HepG2 (cell line): Measurements from ENCODE around the gene TMEM129. TPM values are rescaled to one million over a fixed set of nuclear protein-coding genes. Genes with fewer than 3 reads are reported as not detected.

ENCODE experiments used
- AGO1 ChIP-seq: fragments of 200-400 bp; formaldehyde crosslinking; IDR thresholded peaks from 2 replicates; pipeline ENCODE4 v1.6.1; 2017; ENCODE audit warnings: mild to moderate bottlenecking, low read depth, low read length, moderate library complexity; ENCODE audit not compliant: poor library complexity, severe bottlenecking
- AHR ChIP-seq: IDR thresholded peaks from 2 replicates; pipeline ENCODE4 v1.6.1; 2018; ENCODE audit warnings: missing genetic modification reagents, missing compliant biosample characterization
- FOSL2 ChIP-seq: sonication (generic); formaldehyde crosslinking; IDR thresholded peaks from 2 replicates; pipeline ENCODE4 v1.4.0; 2020; ENCODE audit warnings: missing genetic modification reagents
- KLF6 ChIP-seq: IDR thresholded peaks from 2 replicates; pipeline ENCODE4 v1.8.0; 2016; ENCODE audit warnings: missing biosample characterization, missing genetic modification reagents
- MYC ChIP-seq: sonication (generic); formaldehyde crosslinking; IDR thresholded peaks from 2 replicates; pipeline ENCODE4 v1.9.0; 2021; ENCODE audit warnings: missing genetic modification reagents, borderline replicate concordance
- NONO ChIP-seq, 2 experiments: fragments of 450-650 bp in 1 of 2; sonication (generic) in 1 of 2; formaldehyde crosslinking in 1 of 2; IDR thresholded peaks in 1 of 2; conservative IDR thresholded peaks in 1 of 2; 2 replicates each; pipeline versions ENCODE4 v1.6.1 to v1.8.0; 2017 to 2022; ENCODE audit warnings: mild to moderate bottlenecking in 1 of 2, missing genetic modification reagents in 1 of 2, moderate library complexity in 1 of 2
- NR2F2 ChIP-seq: IDR thresholded peaks from 2 replicates; pipeline ENCODE4 v1.6.1; 2012; ENCODE audit warnings: low read depth, inconsistent platforms, borderline replicate concordance
- PAF1 ChIP-seq: IDR thresholded peaks from 2 replicates; pipeline ENCODE4 v1.6.1; 2016; ENCODE audit warnings: missing genetic modification reagents, missing compliant biosample characterization
- SMYD3 ChIP-seq: sonication (generic); formaldehyde crosslinking; IDR thresholded peaks from 2 replicates; pipeline ENCODE4 v1.8.1; 2023; ENCODE audit warnings: mild to moderate bottlenecking, missing genetic modification reagents
- SP2 ChIP-seq: sonication (generic); formaldehyde crosslinking; IDR thresholded peaks from 2 replicates; pipeline ENCODE4 v1.5.1; 2020; ENCODE audit warnings: mild to moderate bottlenecking, missing genetic modification reagents
- TBP ChIP-seq: sonication (generic); formaldehyde crosslinking; IDR thresholded peaks from 2 replicates; pipeline ENCODE4 v1.5.0; 2020; ENCODE audit warnings: missing genetic modification reagents
- ZC3H13 ChIP-seq: sonication (generic); formaldehyde crosslinking; IDR thresholded peaks from 2 replicates; pipeline ENCODE4 v1.8.1; 2023; ENCODE audit warnings: mild to moderate bottlenecking, missing genetic modification reagents, moderate library complexity
- ZIK1 ChIP-seq: sonication (generic); formaldehyde crosslinking; IDR thresholded peaks from 2 replicates; pipeline ENCODE4 v1.5.0; 2020; ENCODE audit warnings: mild to moderate bottlenecking, low read depth, missing genetic modification reagents, borderline replicate concordance
- ZNF44 ChIP-seq: sonication (generic); formaldehyde crosslinking; IDR thresholded peaks from 2 replicates; pipeline ENCODE4 v1.5.1; 2020; ENCODE audit warnings: mild to moderate bottlenecking, missing genetic modification reagents
- ZNF460 ChIP-seq: sonication (generic); formaldehyde crosslinking; IDR thresholded peaks from 2 replicates; pipeline ENCODE4 v1.5.1; 2020; ENCODE audit warnings: missing genetic modification reagents, mild to moderate bottlenecking, borderline replicate concordance
- ZNF484 ChIP-seq: sonication (generic); formaldehyde crosslinking; IDR thresholded peaks from 2 replicates; pipeline ENCODE4 v1.5.1; 2020; ENCODE audit warnings: mild to moderate bottlenecking, low read depth, missing genetic modification reagents, borderline replicate concordance
- ZNF891 ChIP-seq: sonication (generic); formaldehyde crosslinking; IDR thresholded peaks from 2 replicates; pipeline ENCODE4 v1.5.0; 2020; ENCODE audit warnings: mild to moderate bottlenecking, missing genetic modification reagents
- polyA plus RNA-seq, 8 experiments: library from polyadenylated mRNA; depleted of rRNA in 3 of 8; stranded (reverse) in 7 of 8; unstranded in 1 of 8; fragments of >200 nt; fragmentation: Illumina TruSeq in 4 of 8; extraction: Trizol in 4 of 8; gene quantifications; 2 replicates each; pipeline versions ENCODE4 v1.2.1 to v1.2.3, GENCODE V29; 2011 to 2016; ENCODE audit warnings: low read depth in 4 of 8, missing spikeins in 1 of 8, mixed read lengths in 1 of 8; ENCODE audit not compliant: insufficient read depth in 1 of 8
- total RNA-seq, 5 experiments: library from RNA; depleted of rRNA; stranded (reverse); fragments of >200 nt; fragmentation: Illumina TruSeq; extraction: Trizol; gene quantifications; 2 replicates each; pipeline ENCODE4 v1.2.3, GENCODE V29; 2016; ENCODE audit warnings: low read depth in 1 of 5
- TF ChIP-seq, protein P1 (sequence below): sonication (generic); formaldehyde crosslinking; IDR thresholded peaks from 2 replicates; pipeline ENCODE4 v1.4.0; 2020; ENCODE audit warnings: missing genetic modification reagents, low read depth, mild to moderate bottlenecking, borderline replicate concordance
- TF ChIP-seq, protein P2 (sequence below): sonication (generic); formaldehyde crosslinking; IDR thresholded peaks from 2 replicates; pipeline ENCODE4 v1.5.0; 2020; ENCODE audit warnings: missing genetic modification reagents
- TF ChIP-seq, protein P3 (sequence below): sonication (generic); formaldehyde crosslinking; IDR thresholded peaks from 2 replicates; pipeline ENCODE4 v1.9.0; 2021; ENCODE audit warnings: mild to moderate bottlenecking, missing genetic modification reagents
- TF ChIP-seq, protein P4 (sequence below): sonication (generic); formaldehyde crosslinking; conservative IDR thresholded peaks from 2 replicates; pipeline ENCODE4 v1.5.0; 2020; ENCODE audit warnings: missing genetic modification reagents

Gene TMEM129
- total and polyA plus RNA-seq, 2 of the 13 experiments (the other 11 are each of a cell fraction or from before 2014, with no cell fraction given) = 19.0 to 25.8 TPM

DNA sequence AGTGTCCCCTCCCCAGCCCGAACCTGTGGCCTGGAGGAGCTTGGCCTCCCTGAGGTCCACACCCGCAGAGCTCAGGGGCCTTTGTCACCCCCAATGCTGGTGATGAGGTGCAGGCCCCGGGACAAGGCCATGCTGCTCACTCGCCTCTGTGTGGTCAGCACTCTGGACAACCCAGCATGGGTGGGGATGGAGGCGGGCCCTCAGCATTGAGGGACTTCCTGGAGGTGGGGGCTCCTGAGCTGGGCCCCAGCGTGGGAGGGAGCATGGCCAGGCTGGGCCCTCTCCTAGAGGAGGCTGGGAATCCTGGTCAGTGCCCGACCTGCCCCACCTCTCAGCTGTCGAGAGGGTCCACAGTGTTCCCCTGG is 30.8 kb upstream of the TMEM129 start (continued):
- TF ChIP-seq FOSL2 (CRISPR knock-in tag) (no peak), MYC (CRISPR knock-in tag) (peak; percentile 80), SP2 (CRISPR knock-in tag) (no peak), ZIK1 (CRISPR knock-in tag) (no peak), ZNF460 (CRISPR knock-in tag) (no peak), NONO (IDR thresholded peaks at IDR 0.05) (no peak), NONO (CRISPR knock-in tag; conservative IDR thresholded peaks at IDR 0.05) (no peak), SMYD3 (CRISPR knock-in tag) (no peak), AHR (no peak), ZNF44 (CRISPR knock-in tag) (no peak), ZNF484 (CRISPR knock-in tag) (no peak), KLF6 (CRISPR knock-in tag) (no peak), ZC3H13 (CRISPR knock-in tag) (no peak), PAF1 (no peak), NR2F2 (no peak), TBP (CRISPR knock-in tag) (no peak), AGO1 (peak; percentile 47), ZNF891 (CRISPR knock-in tag) (no peak)
- TF ChIP-seq, protein P1, sequence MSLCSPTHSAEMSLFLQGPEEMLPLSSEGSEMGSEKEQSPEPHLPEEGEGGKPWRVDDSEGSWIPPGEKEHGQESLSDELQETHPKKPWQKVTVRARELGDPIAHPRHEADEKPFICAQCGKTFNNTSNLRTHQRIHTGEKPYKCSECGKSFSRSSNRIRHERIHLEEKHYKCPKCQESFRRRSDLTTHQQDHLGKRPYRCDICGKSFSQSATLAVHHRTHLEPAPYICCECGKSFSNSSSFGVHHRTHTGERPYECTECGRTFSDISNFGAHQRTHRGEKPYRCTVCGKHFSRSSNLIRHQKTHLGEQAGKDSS = no peak
- TF ChIP-seq, protein P2, sequence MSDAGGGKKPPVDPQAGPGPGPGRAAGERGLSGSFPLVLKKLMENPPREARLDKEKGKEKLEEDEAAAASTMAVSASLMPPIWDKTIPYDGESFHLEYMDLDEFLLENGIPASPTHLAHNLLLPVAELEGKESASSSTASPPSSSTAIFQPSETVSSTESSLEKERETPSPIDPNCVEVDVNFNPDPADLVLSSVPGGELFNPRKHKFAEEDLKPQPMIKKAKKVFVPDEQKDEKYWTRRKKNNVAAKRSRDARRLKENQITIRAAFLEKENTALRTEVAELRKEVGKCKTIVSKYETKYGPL (CRISPR knock-in tag) = no peak
- TF ChIP-seq, protein P3, sequence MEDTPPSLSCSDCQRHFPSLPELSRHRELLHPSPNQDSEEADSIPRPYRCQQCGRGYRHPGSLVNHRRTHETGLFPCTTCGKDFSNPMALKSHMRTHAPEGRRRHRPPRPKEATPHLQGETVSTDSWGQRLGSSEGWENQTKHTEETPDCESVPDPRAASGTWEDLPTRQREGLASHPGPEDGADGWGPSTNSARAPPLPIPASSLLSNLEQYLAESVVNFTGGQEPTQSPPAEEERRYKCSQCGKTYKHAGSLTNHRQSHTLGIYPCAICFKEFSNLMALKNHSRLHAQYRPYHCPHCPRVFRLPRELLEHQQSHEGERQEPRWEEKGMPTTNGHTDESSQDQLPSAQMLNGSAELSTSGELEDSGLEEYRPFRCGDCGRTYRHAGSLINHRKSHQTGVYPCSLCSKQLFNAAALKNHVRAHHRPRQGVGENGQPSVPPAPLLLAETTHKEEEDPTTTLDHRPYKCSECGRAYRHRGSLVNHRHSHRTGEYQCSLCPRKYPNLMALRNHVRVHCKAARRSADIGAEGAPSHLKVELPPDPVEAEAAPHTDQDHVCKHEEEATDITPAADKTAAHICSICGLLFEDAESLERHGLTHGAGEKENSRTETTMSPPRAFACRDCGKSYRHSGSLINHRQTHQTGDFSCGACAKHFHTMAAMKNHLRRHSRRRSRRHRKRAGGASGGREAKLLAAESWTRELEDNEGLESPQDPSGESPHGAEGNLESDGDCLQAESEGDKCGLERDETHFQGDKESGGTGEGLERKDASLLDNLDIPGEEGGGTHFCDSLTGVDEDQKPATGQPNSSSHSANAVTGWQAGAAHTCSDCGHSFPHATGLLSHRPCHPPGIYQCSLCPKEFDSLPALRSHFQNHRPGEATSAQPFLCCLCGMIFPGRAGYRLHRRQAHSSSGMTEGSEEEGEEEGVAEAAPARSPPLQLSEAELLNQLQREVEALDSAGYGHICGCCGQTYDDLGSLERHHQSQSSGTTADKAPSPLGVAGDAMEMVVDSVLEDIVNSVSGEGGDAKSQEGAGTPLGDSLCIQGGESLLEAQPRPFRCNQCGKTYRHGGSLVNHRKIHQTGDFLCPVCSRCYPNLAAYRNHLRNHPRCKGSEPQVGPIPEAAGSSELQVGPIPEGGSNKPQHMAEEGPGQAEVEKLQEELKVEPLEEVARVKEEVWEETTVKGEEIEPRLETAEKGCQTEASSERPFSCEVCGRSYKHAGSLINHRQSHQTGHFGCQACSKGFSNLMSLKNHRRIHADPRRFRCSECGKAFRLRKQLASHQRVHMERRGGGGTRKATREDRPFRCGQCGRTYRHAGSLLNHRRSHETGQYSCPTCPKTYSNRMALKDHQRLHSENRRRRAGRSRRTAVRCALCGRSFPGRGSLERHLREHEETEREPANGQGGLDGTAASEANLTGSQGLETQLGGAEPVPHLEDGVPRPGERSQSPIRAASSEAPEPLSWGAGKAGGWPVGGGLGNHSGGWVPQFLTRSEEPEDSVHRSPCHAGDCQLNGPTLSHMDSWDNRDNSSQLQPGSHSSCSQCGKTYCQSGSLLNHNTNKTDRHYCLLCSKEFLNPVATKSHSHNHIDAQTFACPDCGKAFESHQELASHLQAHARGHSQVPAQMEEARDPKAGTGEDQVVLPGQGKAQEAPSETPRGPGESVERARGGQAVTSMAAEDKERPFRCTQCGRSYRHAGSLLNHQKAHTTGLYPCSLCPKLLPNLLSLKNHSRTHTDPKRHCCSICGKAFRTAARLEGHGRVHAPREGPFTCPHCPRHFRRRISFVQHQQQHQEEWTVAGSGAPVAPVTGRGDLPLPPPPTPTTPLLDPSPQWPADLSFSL = no peak
- TF ChIP-seq, protein P4, sequence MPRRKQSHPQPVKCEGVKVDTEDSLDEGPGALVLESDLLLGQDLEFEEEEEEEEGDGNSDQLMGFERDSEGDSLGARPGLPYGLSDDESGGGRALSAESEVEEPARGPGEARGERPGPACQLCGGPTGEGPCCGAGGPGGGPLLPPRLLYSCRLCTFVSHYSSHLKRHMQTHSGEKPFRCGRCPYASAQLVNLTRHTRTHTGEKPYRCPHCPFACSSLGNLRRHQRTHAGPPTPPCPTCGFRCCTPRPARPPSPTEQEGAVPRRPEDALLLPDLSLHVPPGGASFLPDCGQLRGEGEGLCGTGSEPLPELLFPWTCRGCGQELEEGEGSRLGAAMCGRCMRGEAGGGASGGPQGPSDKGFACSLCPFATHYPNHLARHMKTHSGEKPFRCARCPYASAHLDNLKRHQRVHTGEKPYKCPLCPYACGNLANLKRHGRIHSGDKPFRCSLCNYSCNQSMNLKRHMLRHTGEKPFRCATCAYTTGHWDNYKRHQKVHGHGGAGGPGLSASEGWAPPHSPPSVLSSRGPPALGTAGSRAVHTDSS = no peak
